Effector CD8-positive, alpha-beta T cell (primary cell): ENCODE measurements around the gene TRIM71.
"Not testable (repeated sequence)": the region's sequence is repeated elsewhere in the genome, so short reads cannot be mapped to it uniquely, and the experiment has no call there.

Source experiments
- DNase-seq: peaks from one replicate; lab custom pipeline; 2025; lab: John Stamatoyannopoulos, UW

TRIM71 gene

DNA sequence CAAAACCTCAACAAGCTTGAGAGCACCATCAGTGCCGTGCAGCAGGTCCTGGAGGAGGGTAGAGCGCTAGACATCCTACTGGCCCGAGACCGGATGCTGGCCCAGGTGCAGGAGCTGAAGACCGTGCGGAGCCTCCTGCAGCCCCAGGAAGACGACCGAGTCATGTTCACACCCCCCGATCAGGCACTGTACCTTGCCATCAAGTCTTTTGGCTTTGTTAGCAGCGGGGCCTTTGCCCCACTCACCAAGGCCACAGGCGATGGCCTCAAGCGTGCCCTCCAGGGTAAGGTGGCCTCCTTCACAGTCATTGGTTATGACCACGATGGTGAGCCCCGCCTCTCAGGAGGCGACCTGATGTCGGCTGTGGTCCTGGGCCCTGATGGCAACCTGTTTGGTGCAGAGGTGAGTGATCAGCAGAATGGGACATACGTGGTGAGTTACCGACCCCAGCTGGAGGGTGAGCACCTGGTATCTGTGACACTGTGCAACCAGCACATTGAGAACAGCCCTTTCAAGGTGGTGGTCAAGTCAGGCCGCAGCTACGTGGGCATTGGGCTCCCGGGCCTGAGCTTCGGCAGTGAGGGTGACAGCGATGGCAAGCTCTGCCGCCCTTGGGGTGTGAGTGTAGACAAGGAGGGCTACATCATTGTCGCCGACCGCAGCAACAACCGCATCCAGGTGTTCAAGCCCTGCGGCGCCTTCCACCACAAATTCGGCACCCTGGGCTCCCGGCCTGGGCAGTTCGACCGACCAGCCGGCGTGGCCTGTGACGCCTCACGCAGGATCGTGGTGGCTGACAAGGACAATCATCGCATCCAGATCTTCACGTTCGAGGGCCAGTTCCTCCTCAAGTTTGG is 72.9 kb downstream of the TRIM71 start:
- no peak for DNase-seq

DNA sequence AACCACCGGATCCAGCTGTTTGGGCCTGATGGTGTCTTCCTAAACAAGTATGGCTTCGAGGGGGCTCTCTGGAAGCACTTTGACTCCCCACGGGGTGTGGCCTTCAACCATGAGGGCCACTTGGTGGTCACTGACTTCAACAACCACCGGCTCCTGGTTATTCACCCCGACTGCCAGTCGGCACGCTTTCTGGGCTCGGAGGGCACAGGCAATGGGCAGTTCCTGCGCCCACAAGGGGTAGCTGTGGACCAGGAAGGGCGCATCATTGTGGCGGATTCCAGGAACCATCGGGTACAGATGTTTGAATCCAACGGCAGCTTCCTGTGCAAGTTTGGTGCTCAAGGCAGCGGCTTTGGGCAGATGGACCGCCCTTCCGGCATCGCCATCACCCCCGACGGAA is 73.6 kb downstream of the TRIM71 start:
- no peak for DNase-seq

- DNase-seq = no peak
These were observed 75.1 kb downstream of the TRIM71 start for GRCh38 chr3:32892625-32893598.

DNA sequence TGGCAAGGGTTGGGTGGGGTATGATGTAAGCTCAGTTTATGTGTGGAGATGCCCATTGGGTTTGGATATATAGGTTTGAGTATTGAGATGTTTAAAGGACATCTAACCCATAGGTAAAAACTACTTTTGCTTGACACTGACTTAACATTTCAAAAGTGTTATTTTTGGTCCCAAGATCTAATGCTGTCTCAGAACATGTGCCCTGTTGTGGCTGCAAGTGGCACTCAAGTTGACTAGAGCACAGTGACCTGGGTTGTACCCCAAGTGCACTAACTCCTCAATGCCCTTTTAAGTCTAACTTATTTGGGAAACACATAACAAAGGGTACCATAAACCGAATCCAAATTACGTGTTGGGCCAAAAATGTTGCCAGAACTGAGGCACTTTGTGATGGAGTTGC is 77.2 kb downstream of the TRIM71 start:
- no peak for DNase-seq

DNA sequence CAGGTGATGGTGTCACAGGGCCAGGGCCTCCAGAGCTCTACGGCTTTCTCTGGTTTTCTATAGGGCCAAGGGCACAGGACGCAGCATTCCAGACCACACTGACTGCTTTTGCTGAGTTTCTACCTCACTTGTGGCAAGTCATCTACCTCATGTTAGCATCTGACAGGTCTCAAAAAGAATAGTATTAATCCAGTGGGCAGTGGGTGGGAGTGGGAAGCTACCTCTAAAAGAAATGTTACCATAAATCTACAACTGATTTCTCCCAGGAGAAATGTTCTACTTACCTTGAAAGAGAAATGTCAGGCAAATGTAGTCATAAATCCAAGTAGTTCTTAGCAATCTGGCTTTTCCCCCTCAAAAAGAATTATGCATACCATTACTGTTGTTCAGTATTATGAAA is 77.9 kb downstream of the TRIM71 start:
- no peak for DNase-seq

DNA sequence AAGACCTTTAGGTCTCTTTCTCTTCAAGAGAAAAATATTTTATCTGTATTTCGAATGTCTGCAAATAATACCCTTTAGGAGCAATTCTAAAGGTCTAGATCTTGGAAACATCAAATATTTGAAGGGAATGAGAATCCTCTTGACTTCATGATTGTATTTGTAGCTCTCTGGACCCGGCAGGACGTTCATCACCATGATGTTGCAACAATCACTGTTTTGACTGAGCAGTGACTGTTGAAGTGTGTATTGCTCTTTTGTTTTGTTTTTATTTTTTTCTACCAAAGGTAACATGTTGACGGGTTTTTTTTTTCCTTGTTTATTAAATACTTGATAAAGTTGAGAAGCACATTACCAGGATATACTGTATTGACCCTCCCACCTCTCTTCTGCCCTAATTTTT is 78.3 kb downstream of the TRIM71 start:
- no peak for DNase-seq

- no peak for DNase-seq
These were observed 79.3 kb downstream of the TRIM71 start for GRCh38 chr3:32897001-32897601.

GRCh38 chr3:32897981-32898623 is 80.3 kb downstream of the TRIM71 start:
- DNase-seq = no peak

GRCh38 chr3:32899265-32899664 is 81.5 kb downstream of the TRIM71 start:
- no peak for DNase-seq

GRCh38 chr3:32901005-32901932 is 83.5 kb downstream of the TRIM71 start:
- DNase-seq = no peak

DNA sequence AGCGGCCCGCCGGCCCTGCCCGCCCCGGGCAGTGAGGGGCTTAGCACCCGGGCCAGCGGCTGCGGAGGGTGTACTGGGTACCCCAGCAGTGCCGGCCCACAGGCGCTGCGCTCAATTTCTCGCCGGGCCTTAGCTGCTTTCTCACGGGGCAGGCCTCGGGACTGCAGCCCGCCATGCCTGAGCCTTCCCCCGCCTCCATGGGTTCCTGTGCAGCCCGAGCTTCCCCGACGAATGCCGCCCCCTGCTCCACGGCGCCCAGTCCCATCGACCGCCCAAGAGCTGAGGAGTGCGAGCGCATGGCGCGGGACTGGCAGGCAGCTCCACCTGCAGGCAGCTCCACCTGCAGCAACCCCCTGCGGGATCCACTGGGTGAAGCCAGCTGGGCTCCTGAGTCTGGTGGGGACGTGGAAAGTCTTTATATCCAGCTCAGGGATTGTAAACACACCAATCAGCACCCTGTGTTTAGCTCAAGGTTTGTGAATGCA is 85.1 kb downstream of the TRIM71 start:
- DNase-seq = not testable (repeated sequence)

- DNase-seq = no peak
These were observed 86.2 kb downstream of the TRIM71 start for GRCh38 chr3:32903953-32904352.

GRCh38 chr3:32909999-32910398 is 92.2 kb downstream of the TRIM71 start:
- DNase-seq = no peak

- DNase-seq = no peak
These were observed 93.2 kb downstream of the TRIM71 start for GRCh38 chr3:32910954-32911353.

DNA sequence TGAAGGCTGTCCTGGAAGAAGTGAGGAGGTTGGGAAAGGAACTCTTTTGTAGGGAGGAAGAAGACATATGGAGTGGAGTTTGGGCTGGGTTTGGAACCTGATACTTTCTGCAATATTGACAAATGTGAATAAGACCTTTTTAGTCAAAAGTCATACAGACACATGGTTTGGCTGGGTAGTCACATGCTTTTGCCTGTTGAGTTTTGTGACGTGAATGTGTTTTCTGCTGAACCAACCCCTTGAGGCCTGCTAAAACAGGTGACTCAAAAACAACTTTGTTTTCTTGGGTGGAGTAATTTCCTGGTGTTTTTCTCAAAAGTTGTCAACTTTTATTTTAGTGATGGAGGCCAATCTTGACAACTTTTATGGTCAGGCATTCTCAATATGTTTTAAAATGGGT is 94.2 kb downstream of the TRIM71 start:
- DNase-seq = no peak

GRCh38 chr3:32913790-32914446 is 96.1 kb downstream of the TRIM71 start:
- no peak for DNase-seq

DNA sequence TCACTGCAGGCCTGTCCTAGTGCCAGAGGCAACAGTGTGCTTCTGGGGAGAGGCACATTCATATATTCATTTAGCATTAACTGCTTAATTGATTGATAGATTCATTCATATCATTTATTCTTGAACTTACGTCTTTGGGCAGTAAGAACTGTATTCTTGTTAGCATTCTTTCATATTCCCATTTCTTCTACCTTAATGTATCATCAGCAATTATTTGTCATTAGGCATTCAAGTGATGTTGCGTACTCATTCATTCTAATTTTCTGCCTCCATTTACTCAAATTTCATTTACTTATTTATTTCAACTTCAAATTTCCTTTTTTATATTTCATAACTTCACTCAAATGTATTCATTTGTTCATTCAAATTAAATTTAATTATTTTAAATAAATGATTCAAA is 102.1 kb downstream of the TRIM71 start:
- no peak for DNase-seq

DNA sequence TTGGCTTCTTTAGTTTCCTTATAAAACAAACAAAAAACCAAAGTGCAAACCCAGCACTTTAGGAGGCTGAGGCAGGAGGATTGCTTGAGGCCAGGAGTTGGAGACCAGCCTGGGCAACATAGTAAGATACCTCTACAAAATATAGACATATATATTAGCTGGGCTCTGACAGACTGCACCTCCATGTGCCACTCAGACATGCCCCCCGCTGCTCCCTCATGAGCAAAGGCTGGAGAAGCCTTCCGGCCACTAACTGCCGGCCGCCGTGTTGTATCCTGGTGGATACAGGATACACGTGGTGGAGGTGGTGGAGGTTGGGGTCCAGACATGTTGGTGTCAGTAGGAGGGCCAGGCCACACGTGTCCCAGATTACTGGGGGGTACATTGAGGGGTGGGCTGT is 104.3 kb downstream of the TRIM71 start:
- DNase-seq = no peak

GRCh38 chr3:32930161-32930560 is 112.4 kb downstream of the TRIM71 start:
- no peak for DNase-seq

- not testable (repeated sequence) for DNase-seq
These were observed 113.5 kb downstream of the TRIM71 start for GRCh38 chr3:32931273-32931672.
